RKO (cell line): ENCODE results near the gene TBC1D32.
"Not testable (repeated sequence)": the region's sequence is repeated elsewhere in the genome, so short reads cannot be mapped to it uniquely, and the experiment has no call there.

ENCODE experiments used
- DNase-seq: peaks from one replicate; pipeline ENCODE4 v3.0.0-alpha.2; 2016; ENCODE audit warnings: low spot score

TBC1D32 gene

GRCh38 chr6:121333196-121333595 is 1.1 kb downstream of the TBC1D32 start:
- peak; percentile 45 for DNase-seq

GRCh38 chr6:121330516-121330915 is 3.8 kb downstream of the TBC1D32 start:
- DNase-seq, result no peak

- DNase-seq, result no peak
Measured at GRCh38 chr6:121321282-121321681, 13.0 kb downstream of the TBC1D32 start.

- DNase-seq, result no peak
Measured at GRCh38 chr6:121319603-121320002, 14.7 kb downstream of the TBC1D32 start.

- no peak for DNase-seq
Measured at GRCh38 chr6:121319112-121319553, 15.1 kb downstream of the TBC1D32 start.

- DNase-seq, result no peak
Measured at GRCh38 chr6:121314381-121315112, 19.7 kb downstream of the TBC1D32 start.

GRCh38 chr6:121311814-121312213 is 22.5 kb downstream of the TBC1D32 start:
- DNase-seq, result not testable (repeated sequence)

GRCh38 chr6:121310495-121310894 is 23.8 kb downstream of the TBC1D32 start:
- no peak for DNase-seq

GRCh38 chr6:121309768-121310469 is 24.4 kb downstream of the TBC1D32 start:
- no peak for DNase-seq

- DNase-seq, result peak; percentile 79
Measured at GRCh38 chr6:121305957-121306607, 28.2 kb downstream of the TBC1D32 start.

GRCh38 chr6:121302882-121303281 is 31.4 kb downstream of the TBC1D32 start:
- DNase-seq, result no peak

GRCh38 chr6:121301156-121301555 is 33.1 kb downstream of the TBC1D32 start:
- not testable (repeated sequence) for DNase-seq

GRCh38 chr6:121297694-121298093 is 36.6 kb downstream of the TBC1D32 start:
- DNase-seq, result no peak

GRCh38 chr6:121285041-121285440 is 49.2 kb downstream of the TBC1D32 start:
- no peak for DNase-seq

GRCh38 chr6:121274666-121275295 is 59.5 kb downstream of the TBC1D32 start:
- DNase-seq, result no peak

GRCh38 chr6:121263742-121264141 is 70.5 kb downstream of the TBC1D32 start:
- DNase-seq, result no peak

- no peak for DNase-seq
Measured at GRCh38 chr6:121260651-121261102, 73.6 kb downstream of the TBC1D32 start.

GRCh38 chr6:121247386-121247785 is 86.9 kb downstream of the TBC1D32 start:
- no peak for DNase-seq

GRCh38 chr6:121242386-121242785 is 91.9 kb downstream of the TBC1D32 start:
- no peak for DNase-seq

- DNase-seq, result no peak
Measured at GRCh38 chr6:121237859-121238258, 96.4 kb downstream of the TBC1D32 start.

GRCh38 chr6:121236984-121237383 is 97.3 kb downstream of the TBC1D32 start:
- no peak for DNase-seq

- no peak for DNase-seq
Measured at GRCh38 chr6:121235386-121235785, 98.9 kb downstream of the TBC1D32 start.
